ENCODE measurements around the gene RUNDC1.

The RUNDC1 gene

DNA sequence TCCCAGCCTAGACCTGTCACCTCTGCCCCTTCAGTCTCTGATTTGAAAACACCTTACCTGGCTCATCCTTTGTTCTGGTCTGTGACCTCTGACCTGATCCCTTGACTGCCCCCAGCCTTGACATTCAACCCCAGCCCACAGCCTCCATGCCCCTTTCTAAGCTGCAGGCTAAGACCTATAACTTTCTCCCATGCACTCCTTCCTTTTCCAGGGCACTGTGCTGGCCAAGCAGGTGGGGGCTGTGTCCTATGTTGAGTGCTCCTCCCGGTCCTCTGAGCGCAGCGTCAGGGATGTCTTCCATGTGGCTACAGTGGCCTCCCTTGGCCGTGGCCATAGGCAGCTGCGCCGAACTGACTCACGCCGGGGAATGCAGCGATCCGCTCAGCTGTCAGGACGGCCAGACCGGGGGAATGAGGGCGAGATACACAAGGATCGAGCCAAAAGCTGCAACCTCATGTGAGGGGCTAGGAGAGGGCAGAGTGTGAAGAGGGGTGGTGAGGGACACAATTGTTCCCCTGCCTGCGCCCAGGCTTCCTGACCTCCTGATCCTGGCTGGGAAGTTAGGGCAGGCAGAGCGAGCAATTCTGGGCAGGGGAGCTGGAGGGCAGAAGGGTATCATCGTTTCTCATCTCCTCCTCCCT is 48.0 kb downstream of the RUNDC1 start:
- no peak overlapping the region for H3K4me3 ChIP-seq (ENCODE audit: low read depth, low read length)
- TF ChIP-seq, protein P1, sequence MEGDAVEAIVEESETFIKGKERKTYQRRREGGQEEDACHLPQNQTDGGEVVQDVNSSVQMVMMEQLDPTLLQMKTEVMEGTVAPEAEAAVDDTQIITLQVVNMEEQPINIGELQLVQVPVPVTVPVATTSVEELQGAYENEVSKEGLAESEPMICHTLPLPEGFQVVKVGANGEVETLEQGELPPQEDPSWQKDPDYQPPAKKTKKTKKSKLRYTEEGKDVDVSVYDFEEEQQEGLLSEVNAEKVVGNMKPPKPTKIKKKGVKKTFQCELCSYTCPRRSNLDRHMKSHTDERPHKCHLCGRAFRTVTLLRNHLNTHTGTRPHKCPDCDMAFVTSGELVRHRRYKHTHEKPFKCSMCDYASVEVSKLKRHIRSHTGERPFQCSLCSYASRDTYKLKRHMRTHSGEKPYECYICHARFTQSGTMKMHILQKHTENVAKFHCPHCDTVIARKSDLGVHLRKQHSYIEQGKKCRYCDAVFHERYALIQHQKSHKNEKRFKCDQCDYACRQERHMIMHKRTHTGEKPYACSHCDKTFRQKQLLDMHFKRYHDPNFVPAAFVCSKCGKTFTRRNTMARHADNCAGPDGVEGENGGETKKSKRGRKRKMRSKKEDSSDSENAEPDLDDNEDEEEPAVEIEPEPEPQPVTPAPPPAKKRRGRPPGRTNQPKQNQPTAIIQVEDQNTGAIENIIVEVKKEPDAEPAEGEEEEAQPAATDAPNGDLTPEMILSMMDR (IDR thresholded peaks at IDR 0.05; ENCODE audit: low read depth, low read length): no peak

DNA sequence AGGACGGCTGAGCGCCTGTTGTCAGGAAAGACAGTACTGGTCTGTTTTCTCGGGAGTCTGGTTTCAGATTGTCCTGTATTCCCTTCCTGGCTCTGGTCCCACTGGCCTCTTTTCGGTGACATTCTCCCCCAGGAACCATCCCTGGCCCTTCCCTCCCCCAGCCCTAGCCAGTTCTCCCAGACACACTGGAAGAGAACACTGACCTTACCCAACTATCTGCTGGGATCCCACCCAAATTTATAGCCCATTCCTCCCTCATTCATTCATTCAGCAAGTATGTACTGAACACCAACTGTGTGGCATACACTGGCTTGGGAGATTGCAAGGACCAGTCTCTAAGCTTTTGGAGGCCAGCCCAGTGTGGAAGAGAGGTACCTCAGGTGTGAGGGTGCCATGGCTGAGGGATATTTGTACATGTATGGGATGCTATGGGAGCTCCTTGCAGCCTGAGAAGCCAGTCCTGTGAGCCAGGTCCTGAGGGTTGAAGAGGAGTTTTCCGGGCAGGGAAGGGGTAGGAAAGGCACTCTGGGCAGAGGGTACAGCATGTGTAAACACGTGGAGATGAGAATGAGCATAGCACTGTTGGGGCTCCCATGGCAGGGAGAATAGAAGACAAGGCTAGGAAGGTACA is 49.9 kb downstream of the RUNDC1 start:
- TF ChIP-seq, protein P1 (IDR thresholded peaks at IDR 0.05; ENCODE audit: low read depth, low read length): no peak
- no peak overlapping the region for H3K4me3 ChIP-seq (ENCODE audit: low read depth, low read length)

DNA sequence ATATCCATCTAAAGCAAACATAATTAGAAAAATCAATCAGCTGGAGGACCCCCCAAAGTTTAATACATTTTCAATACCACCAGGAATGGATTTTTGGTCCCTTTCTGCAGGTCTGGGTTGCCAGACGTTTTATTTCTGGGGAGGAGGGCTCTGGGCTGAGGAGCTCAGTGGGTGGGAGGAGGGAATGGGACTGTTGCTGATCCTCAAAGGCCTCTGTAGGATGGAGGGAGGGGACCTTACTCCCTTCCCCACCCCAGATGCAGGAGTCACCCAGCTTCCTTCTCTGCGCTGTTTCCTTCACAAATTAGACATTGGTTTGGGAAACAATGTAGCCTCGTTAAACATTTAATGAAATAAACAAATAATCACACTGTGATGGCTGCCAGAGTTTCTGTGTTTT is 51.3 kb downstream of the RUNDC1 start:
- TF ChIP-seq, protein P1 (IDR thresholded peaks at IDR 0.05; ENCODE audit: low read depth, low read length): no peak
- H3K4me3 ChIP-seq (ENCODE audit: low read depth, low read length): no peak overlapping the region

DNA sequence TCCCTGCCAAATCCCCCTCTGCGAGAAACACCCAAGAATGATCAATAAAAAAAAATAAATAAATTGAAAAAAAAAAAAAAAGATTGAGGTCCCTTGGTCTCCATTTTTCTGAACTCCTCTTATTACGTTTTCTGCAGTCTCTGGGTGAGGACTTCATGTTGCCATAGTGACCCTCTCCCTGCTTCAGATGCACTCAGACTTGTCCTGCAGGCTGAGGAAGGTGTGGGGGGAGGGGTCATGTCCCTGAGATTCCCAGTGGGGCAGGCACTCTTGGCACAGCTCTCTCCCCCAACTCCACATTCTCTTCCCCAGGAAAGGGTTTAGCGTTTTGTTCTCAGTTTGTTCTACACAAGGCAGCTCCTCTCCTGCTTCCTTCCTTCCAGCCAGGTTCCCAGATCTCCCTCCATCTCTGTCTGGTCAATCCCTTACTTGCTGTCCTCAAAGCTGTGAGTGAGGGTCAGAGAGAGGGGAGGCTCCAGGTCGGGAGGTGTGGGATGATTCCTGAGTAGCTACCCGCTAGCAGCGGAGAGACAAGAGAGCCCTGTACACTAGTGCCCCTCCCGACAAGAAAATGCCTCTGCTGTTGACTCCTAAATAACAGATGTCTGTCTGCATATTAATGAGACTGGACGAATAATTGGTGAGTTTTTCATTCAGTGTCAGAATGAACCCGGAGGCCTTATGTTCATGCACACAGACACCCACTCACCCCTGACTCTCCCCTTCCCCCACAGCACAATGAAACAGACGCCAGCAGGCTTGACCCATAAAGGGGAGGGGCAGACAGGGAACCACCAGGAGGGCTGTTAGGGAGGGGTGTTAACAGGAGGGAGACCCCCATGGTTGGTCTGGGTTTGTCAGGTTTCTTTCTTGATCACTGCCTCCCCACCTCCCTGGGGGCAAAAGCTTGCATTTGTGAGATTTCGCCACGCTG is 53.9 kb downstream of the RUNDC1 start:
- no peak overlapping the region for H3K4me3 ChIP-seq (ENCODE audit: low read depth, low read length)
- TF ChIP-seq, protein P1 (IDR thresholded peaks at IDR 0.05; ENCODE audit: low read depth, low read length): no peak

DNA sequence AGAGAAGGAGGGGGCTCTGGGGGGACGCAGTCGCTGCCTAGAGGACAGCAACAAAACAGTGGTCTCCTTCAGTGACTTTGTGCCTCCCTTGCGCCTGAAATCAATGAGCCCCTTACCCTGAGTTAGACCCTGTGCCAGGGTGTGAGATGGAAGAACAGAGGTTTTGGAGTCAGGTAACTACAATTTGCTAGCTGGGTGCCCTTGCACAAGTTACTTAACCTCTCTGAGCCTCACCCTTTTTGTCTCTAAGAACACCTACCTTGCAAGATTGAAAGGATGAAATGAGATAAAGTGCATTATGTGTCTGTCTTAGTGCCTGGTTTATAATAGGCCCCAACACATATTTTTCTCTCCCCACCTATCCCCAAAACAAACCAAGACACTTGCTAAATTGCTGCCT is 54.5 kb downstream of the RUNDC1 start:
- TF ChIP-seq, protein P1 (IDR thresholded peaks at IDR 0.05; ENCODE audit: low read depth, low read length): no peak
- no peak overlapping the region for H3K4me3 ChIP-seq (ENCODE audit: low read depth, low read length)

DNA sequence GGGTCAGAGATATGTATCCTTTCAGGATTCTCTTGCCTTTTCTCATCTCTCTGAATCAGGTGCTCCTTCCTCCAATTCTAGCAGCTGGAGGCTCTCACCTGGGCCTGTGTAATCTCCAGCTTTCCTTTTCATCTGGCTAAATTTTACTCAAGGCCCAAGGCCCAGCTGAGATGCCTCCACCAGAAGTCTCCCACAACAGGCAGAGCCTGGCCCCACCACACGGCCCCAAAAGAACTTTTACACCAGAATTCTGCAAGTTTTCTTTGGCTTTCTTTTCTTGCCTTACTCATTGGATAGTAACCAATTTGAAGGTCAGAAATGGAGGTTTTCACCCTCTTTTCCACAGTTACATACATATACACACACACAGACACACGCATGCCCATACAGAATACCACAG is 59.3 kb downstream of the RUNDC1 start:
- H3K4me3 ChIP-seq (ENCODE audit: low read depth, low read length): no peak overlapping the region
- TF ChIP-seq, protein P1 (IDR thresholded peaks at IDR 0.05; ENCODE audit: low read depth, low read length): no peak

All from WI38 (cell line).